GM10847 (cell line): ENCODE data around the gene TMEM87B.

Source experiments
- POLR2A ChIP-seq: IDR thresholded peaks from 2 replicates; pipeline ENCODE4 v1.6.1; 2011; ENCODE audit not compliant: insufficient read length; ENCODE audit errors: extremely low read depth

TMEM87B gene

DNA sequence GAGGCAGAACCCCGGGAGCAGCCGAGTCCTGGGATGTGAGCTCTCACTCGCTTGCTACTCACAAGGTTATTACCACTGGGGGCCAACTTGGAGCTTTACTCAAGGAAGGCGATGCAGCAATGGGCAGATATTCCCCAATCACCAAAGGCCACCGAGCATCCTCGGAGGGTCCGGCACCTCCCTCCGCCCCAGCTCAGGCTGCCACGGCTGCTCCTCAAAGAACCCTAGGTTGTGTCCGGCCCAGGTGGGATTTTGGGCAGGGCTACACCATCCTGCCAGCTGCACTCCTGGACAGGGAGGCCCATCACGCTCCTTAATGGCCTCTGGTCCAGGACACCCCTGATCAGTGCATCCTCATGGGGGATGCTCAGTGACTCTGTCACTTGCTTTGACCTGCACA is 107.9 kb downstream of the TMEM87B start:
- TF ChIP-seq POLR2A = no peak

DNA sequence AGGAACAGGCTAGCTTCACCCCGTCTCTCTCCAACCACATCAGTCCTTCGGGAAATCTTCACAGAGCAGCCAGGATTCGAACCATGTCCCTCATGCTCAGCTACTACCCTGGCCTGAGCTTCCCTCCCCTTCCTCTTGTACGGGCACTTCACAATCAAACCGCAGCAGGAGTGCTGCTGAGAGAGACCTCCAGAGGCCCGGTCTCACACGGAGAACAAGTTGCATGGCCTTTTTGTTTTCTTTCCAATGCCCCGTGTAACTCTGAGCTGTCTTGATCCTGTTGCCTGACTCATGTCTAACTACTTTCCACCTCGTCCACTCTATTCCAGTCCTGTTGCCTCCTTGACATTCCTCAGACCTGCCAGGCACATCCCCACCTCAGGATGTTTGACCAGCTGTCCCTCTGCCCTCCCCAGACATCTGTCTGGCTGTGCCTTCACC is 108.5 kb downstream of the TMEM87B start:
- TF ChIP-seq POLR2A = no peak

- no peak for TF ChIP-seq POLR2A
Measured at GRCh38 chr2:112164876-112165275, 109.8 kb downstream of the TMEM87B start.

GRCh38 chr2:112165296-112165695 is 110.2 kb downstream of the TMEM87B start:
- TF ChIP-seq POLR2A = no peak

DNA sequence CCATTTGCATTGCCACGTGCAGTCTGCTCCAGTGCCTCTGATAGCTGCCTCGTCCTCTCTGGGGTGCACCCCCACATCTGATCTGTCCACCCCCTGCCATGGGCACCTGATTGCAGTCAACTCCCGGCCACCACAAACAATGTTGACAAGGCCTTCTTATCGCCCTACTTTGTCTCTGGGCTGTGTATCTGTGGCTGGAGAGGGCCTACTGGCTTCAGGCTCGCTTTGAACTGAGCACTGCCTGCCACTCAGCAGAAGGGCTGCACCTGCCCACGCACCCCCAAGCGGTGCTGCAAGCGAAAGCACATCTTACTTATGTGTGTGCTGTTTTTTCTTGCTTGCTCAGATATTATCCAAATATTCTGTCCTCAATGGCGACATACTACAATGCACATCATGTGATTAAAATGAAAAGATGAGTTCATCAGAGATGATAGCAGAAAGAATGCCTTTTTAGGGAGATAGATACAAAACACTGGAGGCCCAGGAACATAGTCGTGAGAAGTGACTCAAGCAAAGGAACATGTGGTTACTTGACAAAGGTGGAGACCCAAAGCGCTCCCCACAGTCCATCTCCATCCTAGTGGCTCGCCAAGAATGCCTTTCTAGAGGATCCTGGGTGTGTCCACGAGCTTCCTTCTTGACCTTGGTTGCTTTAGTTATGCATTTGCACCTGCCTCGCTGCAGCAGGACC is 111.9 kb downstream of the TMEM87B start:
- TF ChIP-seq POLR2A = no peak

DNA sequence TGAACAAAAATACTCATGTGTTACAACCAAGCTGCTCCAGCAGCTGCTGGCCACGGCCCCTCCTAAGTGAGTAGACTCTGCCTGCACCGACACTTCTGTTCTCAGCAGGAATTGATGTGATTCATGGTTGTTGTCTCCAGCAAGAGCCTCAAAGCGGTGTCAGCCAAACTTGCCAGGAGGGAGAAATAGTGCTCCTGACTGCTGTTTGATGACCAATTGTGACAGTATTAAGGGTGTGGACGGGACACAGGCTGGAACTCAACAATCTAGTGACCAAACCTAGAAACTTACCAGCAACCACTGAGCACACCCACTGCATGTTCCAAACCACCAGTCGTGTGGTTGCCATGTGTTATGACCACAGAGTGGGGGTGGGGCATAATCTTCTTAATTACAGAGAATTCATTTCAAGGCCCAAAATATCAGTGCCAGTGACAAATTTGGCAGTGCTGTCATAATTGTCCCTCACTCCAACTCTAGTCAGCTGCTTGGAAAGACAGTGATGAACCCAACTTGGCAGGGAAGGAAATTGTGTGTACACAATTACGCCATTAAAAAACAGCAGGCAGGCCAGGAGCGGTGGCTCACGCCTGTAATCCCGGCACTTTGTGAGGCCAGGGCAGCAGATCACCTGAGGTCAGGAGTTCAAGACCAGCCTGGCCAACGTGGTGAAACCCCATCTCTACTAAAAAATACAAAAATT is 113.5 kb downstream of the TMEM87B start:
- TF ChIP-seq POLR2A = no peak
